Measurements from ENCODE around the gene PPM1B. TPM values are rescaled to one million over a fixed set of nuclear protein-coding genes. Genes with fewer than 3 reads are reported as not detected.

Gene PPM1B
- total and polyA plus RNA-seq, 2 of the 13 experiments (the other 11 are each of a cell fraction or from before 2014, with no cell fraction given): 24.4 to 25.0 TPM

- H3K36me3 ChIP-seq (replicated peaks in 1 of 2; ENCODE audit: control insufficient read depth in 1 of 2, insufficient read depth in 2 of 2, low read length in 2 of 2): no peaks in the 10 kb centered on the region
- WGBS (ENCODE audit: low lambda C conversion rate): 31% methylated on average over 18 of the region's 18 CpGs
- peaks cover 34% of the 10 kb centered on the region for H3K79me2 ChIP-seq (ENCODE audit: insufficient read depth, low read length)
- intact Hi-C loops (cut with micrococcal nuclease; ENCODE audit: unreplicated experiment): loop anchor here (1.0 to 10.0 kb wide), 4 partner anchors 65 to 195 kb away; no protein-coding TSS in a partner anchor
- ChIA-PET CTCF (ENCODE audit: low intra/inter-chr PET ratio, low total read pairs) (no interaction called here), POLR2A (interaction anchor here (0.6 to 1.9 kb wide), 13 partner anchors 10 to 194 kb away, joined by 3 to 21 read pairs (median 6); partner anchors contain the start of genes CAMKMT and PREPL)
- no peak for FAIRE-seq
- no TSS peak for BruUV-seq (replicated peaks)
- peak overlapping the region; percentile 96 for H3K27ac ChIP-seq (ENCODE audit: extremely low read length, insufficient read depth, low read length)
- H2AFZ ChIP-seq (ENCODE audit: low read length): peak overlapping the region; percentile 98
- H3K27me3 ChIP-seq (ENCODE audit: control insufficient read depth in 1 of 2, insufficient read depth in 2 of 2, low read length in 2 of 2): no peaks in the 10 kb centered on the region; a peak in 1 of 5 replicates
- ATAC-seq: no peak
- peak overlapping the region; percentile 58 to 75 (median 60) for H3K4me3 ChIP-seq (replicated peaks in 1 of 3; ENCODE audit: insufficient read depth in 1 of 3, low read depth in 2 of 3, low read length in 3 of 3)
- H3K9me3 ChIP-seq (ENCODE audit: low read length): no peaks in the 10 kb centered on the region
- no peak for DNase-seq (ENCODE audit: low spot score)
- peaks cover 27% of the 10 kb centered on the region for H3K4me1 ChIP-seq (ENCODE audit: insufficient read depth, low read length)
- in situ Hi-C loops (cut with HindIII; ENCODE audit: extremely low pct_ligation_motif_present, low pct_unique_long_range_greater_than_20kb): no loop called here
- H3K4me2 ChIP-seq (ENCODE audit: low read depth, low read length): peak overlapping the region; percentile 99
- H4K20me1 ChIP-seq (ENCODE audit: insufficient read depth, low read length): peaks cover 23% of the 10 kb centered on the region
- H3K9ac ChIP-seq (ENCODE audit: insufficient read depth, low read depth, low read length): peak overlapping the region; percentile 92
- no peak for TF ChIP-seq ZKSCAN5 (CRISPR knock-in tag; IDR thresholded peaks at IDR 0.05)
- no peak for TF ChIP-seq CBFB (CRISPR knock-in tag; IDR thresholded peaks at IDR 0.05)
- no peak for TF ChIP-seq LCORL (IDR thresholded peaks at IDR 0.05)
- TF ChIP-seq LCORL (CRISPR knock-in tag; IDR thresholded peaks at IDR 0.05): peak; percentile 67; the same call in 1 of the 2 replicates
- peak; percentile 98 for TF ChIP-seq ZKSCAN8 (CRISPR knock-in tag; IDR thresholded peaks at IDR 0.05; ENCODE audit: borderline replicate concordance)
- no peak for TF ChIP-seq ZNF850 (CRISPR knock-in tag; conservative IDR thresholded peaks at IDR 0.05)
- TF ChIP-seq ZNF737 (CRISPR knock-in tag; IDR thresholded peaks at IDR 0.05; ENCODE audit: borderline replicate concordance): no peak
- TF ChIP-seq ZNF30 (CRISPR knock-in tag; IDR thresholded peaks at IDR 0.05): 0 out of 2 replicates have a peak, but pooled peaks have one; percentile 50
- no peak for TF ChIP-seq KLF6 (CRISPR knock-in tag; IDR thresholded peaks at IDR 0.05)
- TF ChIP-seq ATF2 (CRISPR knock-in tag; IDR thresholded peaks at IDR 0.05): peak; percentile 100
- TF ChIP-seq ISL2 (CRISPR knock-in tag; IDR thresholded peaks at IDR 0.05): peak; percentile 25; the same call in 1 of the 2 replicates
- peak; percentile 85 for TF ChIP-seq ZBTB10 (CRISPR knock-in tag; IDR thresholded peaks at IDR 0.05; ENCODE audit: borderline replicate concordance)
- peak; percentile 20; the same call in 1 of the 2 replicates for TF ChIP-seq THRA (CRISPR knock-in tag; IDR thresholded peaks at IDR 0.05; ENCODE audit: borderline replicate concordance)
- no peak for TF ChIP-seq ATF7 (IDR thresholded peaks at IDR 0.05)
- peak; percentile 98; the same call in 1 of the 2 replicates for TF ChIP-seq ATF7 (CRISPR knock-in tag; IDR thresholded peaks at IDR 0.05)
- no peak for TF ChIP-seq KLF9 (CRISPR knock-in tag; IDR thresholded peaks at IDR 0.05; ENCODE audit: low read depth)
- TF ChIP-seq CBX1 (IDR thresholded peaks at IDR 0.05; ENCODE audit: low read depth): peak; percentile 78
These were observed 1.3 kb upstream of the PPM1B start for GRCh38 chr2:44167311-44167907.
